Umbilical cord (tissue), 2 donors: ENCODE results near the gene STH. TPM values are rescaled to one million over a fixed set of nuclear protein-coding genes. Genes with fewer than 3 reads are reported as not detected.
"Not testable (repeated sequence)": the region's sequence is repeated elsewhere in the genome, so short reads cannot be mapped to it uniquely, and the experiment has no call there.

ENCODE experiments used
- DNase-seq: peaks from one replicate; pipeline ENCODE4 v3.0.0-alpha.2; 2015; ENCODE audit warnings: low spot score
- total RNA-seq: library from RNA; depleted of rRNA; stranded (reverse); fragments of >200 nt; gene quantifications from one replicate; pipeline ENCODE4 v1.2.3, GENCODE V29; 2014; ENCODE audit warnings: low replicate concordance; ENCODE audit not compliant: insufficient read depth

STH gene
- total RNA-seq = not detected

DNA sequence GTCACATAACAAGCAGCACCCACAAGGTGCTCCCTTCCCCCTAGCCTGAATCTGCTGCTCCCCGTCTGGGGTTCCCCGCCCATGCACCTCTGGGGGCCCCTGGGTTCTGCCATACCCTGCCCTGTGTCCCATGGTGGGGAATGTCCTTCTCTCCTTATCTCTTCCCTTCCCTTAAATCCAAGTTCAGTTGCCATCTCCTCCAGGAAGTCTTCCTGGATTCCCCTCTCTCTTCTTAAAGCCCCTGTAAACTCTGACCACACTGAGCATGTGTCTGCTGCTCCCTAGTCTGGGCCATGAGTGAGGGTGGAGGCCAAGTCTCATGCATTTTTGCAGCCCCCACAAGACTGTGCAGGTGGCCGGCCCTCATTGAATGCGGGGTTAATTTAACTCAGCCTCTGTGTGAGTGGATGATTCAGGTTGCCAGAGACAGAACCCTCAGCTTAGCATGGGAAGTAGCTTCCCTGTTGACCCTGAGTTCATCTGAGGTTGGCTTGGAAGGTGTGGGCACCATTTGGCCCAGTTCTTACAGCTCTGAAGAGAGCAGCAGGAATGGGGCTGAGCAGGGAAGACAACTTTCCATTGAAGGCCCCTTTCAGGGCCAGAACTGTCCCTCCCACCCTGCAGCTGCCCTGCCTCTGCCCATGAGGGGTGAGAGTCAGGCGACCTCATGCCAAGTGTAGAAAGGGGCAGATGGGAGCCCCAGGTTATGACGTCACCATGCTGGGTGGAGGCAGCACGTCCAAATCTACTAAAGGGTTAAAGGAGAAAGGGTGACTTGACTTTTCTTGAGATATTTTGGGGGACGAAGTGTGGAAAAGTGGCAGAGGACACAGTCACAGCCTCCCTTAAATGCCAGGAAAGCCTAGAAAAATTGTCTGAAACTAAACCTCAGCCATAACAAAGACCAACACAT is at the start of gene STH:
TSS of gene STH (plus strand) at position 264 of the 913 bp plus-strand sequence. CDS start at position 294, 30 bp downstream.
- no peak for DNase-seq

GRCh38 chr17:45949755-45950320 is 49.2 kb upstream of the STH start:
- DNase-seq = no peak

DNA sequence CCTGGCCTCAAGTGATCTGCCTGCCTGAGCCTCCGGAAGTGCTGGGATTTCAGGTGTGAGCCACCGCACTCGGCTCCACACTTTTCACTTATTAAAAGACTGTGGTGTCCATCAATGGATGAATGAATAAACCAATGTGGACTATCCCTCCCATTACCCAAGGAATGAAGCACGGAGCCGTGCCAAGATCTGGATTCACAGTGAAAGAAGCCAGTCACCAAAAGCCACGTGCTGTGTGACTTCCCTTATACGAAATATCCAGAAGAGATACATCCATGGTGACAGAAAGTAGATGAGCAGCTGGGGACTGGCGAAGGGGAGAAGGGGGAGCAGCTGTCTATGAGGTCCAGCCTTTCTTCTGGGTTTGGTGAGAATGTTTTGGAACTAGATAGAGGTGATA is 48.2 kb upstream of the STH start:
- DNase-seq = no peak

- DNase-seq = no peak
Measured at GRCh38 chr17:45951403-45951802, 47.6 kb upstream of the STH start.

DNA sequence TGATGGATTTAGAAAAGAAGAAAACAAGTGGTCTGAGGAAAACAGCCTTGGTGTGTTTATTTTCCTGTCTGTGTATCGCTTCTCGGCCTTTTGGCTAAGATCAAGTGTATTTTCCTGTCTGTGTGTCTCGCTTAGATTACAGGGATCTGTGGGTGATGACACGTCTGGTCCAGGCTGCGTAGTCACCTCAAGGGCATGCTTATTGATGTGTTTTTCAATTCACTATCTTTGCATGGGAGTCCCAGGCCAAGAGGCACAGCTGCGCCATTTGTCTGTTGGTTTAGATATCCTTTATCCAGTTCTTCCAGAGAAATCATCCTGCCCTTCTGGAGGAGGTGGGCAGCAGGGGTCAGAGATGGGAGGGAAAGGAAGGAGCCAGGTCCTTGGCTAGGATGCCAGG is 47.1 kb upstream of the STH start:
- no peak for DNase-seq

DNA sequence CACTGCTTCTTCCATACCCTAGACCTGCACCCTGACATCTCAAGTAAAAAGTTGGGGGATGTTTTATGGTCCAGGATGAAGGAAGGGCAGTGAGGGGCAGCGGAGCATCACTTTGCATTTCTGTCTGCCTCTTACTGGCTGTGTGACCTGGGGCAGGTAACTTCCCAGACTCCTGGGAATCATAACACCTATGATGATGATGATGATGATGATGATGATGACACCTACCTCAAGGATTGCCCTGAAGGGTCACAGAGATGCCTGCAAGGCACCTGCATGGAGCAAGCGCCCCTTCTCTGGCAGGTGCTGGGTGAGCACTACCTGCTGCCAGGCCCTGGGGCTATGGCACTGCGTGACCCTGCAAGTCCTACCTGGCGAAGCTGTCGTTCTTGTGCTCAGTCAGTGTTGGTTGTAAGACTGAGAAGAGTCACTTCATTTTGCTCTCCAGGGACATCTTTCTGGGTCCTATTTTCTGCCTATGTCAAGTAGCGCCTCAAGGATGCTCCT is 46.2 kb upstream of the STH start:
- no peak for DNase-seq

- DNase-seq = no peak
Measured at GRCh38 chr17:45953561-45953960, 45.5 kb upstream of the STH start.

GRCh38 chr17:45954914-45955313 is 44.1 kb upstream of the STH start:
- no peak for DNase-seq

- no peak for DNase-seq
Measured at GRCh38 chr17:45955326-45955725, 43.7 kb upstream of the STH start.

DNA sequence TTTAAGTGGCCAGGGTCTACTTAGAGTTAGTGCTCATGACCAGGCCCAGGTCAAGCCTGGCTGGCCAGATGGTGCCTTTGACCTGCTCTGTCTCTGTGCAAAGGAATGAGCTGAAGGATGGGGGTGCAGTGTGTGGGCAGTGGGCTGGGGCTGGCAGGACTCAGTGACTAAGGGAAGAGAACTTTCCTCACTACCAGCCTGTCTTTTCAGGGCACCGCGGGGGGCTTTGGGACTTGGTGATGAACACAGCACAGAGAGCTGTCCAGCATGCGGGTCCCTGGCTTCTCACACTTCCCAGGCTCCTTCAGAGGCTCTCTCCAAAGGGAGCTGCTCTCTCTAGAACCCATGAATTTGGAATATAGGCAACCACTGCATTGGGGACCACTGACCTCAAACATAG is 43.0 kb upstream of the STH start:
- DNase-seq = no peak

DNA sequence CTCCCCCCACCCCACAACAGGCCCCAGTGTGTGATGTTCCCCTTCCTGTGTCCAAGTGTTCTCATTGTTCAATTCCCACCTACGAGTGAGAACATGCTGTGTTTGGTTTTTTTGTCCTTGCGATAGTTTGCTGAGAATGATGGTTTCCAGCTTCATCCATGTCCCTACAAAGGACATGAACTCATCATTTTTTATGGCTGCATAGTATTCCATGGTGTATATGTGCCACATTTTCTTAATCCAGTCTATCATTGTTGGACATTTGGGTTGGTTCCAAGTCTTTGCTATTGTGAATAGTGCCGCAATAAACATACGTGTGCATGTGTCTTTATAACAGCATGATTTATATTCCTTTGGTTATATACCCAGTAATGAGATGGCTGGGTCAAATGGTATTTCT is 42.3 kb upstream of the STH start:
- DNase-seq = not testable (repeated sequence)

- DNase-seq = no peak
Measured at GRCh38 chr17:45958307-45958706, 40.7 kb upstream of the STH start.

GRCh38 chr17:45958994-45959665 is 39.9 kb upstream of the STH start:
- no peak for DNase-seq

GRCh38 chr17:45960311-45960710 is 38.7 kb upstream of the STH start:
- DNase-seq = no peak

DNA sequence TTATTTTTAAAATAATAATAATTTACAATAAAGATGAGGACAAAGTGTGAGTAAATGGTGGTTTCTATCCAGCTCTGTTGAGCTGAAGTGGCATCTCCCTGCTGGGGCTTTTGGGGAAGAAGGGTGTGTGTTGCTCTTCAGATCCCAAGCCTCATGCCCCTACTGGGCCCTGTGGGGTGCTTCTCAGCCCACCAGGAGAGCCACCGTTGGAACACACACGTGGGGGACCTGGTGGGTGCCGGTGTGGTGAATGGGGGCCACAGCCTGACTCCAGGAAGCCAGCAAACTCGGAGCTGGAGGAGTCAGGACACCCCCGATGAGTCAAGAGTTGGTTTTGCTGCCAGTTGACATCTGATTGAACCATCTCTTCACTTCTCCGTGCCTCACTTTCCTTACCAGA is 37.8 kb upstream of the STH start:
- no peak for DNase-seq

DNA sequence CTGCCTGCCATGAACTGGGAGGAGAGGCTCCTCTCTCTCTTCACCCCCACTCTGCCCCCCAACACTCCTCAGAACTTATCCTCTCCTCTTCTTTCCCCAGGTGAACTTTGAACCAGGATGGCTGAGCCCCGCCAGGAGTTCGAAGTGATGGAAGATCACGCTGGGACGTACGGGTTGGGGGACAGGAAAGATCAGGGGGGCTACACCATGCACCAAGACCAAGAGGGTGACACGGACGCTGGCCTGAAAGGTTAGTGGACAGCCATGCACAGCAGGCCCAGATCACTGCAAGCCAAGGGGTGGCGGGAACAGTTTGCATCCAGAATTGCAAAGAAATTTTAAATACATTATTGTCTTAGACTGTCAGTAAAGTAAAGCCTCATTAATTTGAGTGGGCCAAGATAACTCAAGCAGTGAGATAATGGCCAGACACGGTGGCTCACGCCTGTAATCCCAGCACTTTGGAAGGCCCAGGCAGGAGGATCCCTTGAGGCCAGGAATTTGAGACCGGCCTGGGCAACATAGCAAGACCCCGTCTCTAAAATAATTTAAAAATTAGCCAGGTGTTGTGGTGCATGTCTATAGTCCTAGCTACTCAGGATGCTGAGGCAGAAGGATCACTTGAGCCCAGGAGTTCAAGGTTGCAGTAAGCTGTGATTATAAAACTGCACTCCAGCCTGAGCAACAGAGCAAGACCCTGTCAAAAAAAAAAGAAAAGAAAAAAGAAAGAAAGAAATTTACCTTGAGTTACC is 36.7 kb upstream of the STH start:
- no peak for DNase-seq

- DNase-seq = no peak
Measured at GRCh38 chr17:45963283-45963682, 35.8 kb upstream of the STH start.

DNA sequence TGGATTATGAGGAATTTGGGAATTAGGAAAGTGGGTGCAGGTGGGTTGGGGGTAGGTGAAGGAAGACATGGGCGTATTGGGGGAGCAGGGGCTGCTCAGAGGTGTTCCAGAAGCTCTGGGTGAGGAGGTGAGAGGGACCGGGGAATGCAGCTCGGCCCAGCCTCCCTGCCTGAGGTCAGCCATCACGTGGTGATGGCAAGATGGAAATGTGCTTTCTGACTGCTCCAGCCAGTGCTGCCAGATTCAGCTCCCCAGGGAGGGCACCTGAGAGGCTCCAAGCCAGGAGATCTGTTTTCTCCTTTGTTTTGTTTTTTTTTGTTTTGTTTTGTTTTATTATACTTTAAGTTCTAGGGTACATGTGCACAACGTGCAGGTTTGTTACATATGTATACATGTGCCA is 35.2 kb upstream of the STH start:
- DNase-seq = no peak

DNA sequence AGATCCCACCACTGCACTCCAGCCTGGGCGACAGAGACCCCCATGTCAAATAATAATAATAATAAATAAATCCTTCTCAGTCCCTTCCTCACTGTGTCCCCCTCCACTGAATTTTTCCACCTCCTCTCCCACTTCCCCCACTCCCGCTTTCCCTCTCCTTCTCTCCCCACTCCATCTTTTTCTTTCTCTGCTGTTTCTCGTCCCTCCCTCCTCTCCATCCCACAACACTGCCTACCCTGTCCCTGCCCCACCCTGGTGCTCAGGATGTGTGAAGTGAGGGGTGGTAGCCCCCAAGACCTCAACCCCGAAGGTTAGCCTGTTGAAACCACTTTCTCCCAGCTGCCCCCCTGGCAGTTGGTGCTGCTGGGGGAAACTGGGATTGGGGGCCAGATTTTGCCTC is 34.4 kb upstream of the STH start:
- DNase-seq = no peak

DNA sequence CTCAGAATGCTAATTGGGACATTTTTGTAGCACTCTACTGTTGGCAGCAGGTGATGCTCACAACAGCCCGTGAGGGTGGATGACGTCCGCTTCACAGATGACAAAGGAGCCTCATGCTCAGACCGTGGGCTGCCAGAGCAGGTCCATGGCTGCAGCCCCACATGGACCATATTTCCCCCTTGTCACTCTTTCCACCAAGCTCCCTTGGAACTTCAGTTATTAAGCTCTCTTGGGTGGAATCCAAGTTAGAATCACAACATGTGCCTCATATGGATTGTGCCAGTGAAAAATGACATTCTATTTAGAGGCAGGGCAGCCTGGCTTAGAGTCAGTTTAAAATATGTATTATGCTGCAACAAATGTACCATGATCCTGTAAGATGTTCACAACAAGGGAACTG is 33.2 kb upstream of the STH start:
- peak; percentile 20 for DNase-seq

DNA sequence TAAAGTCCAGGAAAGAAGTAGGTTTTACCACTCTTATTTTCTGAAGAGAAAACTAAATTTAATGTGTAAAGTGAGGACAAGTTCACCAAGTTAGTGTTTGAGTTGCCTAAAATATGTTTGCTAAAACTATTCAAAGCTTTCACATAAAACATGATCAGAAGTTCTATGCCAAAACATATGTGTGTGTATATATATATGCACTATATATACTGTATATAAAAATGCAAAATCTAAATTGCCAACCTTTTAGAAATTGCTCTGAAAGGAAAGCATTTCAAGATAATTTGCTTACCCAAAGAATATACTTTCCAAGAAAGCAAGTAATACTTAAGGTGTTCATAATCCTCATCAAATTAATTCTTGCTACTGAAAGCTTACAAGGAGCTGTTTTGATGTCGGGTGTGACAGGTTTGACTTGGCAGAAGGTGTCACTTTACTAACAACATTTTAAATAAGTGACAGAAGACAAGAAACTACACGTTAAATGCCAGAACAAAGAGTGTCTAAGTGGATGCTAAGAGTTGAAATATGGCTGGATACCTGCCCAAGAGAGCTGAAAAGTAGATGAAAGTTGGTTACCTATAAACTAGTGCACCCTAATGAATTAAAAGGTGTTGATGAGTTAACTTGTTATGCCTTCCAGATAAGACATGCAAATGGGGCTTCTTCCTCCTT is 32.3 kb upstream of the STH start:
- DNase-seq = no peak
